Measurements from ENCODE around the gene MRTFB. TPM values are rescaled to one million over a fixed set of nuclear protein-coding genes. Genes with fewer than 3 reads are reported as not detected.

The MRTFB gene
- total RNA-seq, 1 donor from 2014 or later, result 12.9 TPM

DNA sequence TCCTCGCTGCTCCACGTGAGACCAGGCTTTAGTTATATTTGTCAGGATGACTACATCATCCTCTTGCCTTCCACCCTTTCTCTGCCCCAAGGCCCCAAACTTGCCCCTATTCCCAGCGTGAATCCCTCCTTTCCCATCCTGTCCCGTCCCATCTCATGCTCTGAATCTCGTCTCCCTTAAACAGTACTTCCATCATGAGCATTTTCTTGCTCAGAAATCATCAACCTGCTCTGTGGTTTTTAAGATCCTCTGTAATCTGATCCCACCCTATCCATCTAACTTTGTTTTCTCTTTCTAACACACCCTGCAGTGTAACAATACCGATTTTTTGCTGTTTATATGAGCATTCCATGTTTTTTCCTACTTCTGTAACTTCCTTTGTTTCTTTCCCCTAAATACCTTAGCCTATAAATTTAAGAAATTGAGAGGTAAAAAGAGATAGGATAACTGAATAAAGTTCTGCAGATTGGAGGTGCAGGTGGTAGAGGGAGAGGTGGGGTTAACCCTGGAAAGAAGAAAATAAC, 39.7 kb downstream of the MRTFB start:
- DNase-seq (ENCODE audit: low read depth), result no peak
- no peak overlapping the region for H3K4me3 ChIP-seq (ENCODE audit: low read depth, low read length)
- TF ChIP-seq, protein P1, sequence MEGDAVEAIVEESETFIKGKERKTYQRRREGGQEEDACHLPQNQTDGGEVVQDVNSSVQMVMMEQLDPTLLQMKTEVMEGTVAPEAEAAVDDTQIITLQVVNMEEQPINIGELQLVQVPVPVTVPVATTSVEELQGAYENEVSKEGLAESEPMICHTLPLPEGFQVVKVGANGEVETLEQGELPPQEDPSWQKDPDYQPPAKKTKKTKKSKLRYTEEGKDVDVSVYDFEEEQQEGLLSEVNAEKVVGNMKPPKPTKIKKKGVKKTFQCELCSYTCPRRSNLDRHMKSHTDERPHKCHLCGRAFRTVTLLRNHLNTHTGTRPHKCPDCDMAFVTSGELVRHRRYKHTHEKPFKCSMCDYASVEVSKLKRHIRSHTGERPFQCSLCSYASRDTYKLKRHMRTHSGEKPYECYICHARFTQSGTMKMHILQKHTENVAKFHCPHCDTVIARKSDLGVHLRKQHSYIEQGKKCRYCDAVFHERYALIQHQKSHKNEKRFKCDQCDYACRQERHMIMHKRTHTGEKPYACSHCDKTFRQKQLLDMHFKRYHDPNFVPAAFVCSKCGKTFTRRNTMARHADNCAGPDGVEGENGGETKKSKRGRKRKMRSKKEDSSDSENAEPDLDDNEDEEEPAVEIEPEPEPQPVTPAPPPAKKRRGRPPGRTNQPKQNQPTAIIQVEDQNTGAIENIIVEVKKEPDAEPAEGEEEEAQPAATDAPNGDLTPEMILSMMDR (conservative IDR thresholded peaks at IDR 0.05; ENCODE audit: low read depth, low read length), result no peak

DNA sequence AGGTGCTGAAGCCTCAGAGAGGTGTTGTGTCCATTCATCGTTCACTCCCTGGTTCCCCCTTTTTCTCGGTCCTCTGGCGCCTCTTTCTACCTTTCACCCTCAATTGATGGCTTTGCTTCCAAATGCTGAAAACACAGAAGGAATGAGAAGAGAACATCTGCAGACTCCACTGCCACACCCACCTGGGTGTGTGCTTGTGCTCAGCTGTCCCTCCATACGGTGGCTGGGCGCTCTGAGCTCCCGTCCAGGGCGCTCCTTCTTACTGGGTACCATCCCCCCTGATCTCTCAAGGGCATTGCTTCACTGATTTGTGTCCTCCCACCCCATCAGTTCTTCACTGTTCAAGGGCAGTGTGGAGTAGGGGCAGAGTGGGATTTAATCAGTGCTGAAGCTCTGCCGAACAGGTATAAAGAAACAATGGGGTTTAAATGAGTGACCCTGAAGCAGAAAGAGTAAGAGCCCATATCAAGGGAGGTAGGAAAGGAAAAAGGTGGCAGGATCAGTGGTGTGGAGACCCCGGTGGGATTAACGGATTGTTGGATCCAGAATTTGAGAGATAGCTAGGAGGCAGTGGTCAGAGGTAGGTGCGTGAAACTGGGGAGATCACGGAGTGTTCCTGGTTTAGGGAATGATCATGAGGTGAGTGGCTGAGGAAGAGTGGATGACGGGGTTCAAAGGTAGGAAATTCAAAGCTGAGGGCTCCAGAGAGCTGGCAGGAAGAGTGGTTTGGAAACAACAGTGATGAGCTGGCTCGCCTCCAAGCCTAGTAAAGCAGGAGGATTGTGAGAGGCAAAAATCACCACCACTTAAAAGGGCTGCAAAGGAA, 40.8 kb downstream of the MRTFB start:
- TF ChIP-seq, protein P1 (conservative IDR thresholded peaks at IDR 0.05; ENCODE audit: low read depth, low read length), result no peak
- no peak overlapping the region for H3K4me3 ChIP-seq (ENCODE audit: low read depth, low read length)
- no peak for DNase-seq (ENCODE audit: low read depth)

DNA sequence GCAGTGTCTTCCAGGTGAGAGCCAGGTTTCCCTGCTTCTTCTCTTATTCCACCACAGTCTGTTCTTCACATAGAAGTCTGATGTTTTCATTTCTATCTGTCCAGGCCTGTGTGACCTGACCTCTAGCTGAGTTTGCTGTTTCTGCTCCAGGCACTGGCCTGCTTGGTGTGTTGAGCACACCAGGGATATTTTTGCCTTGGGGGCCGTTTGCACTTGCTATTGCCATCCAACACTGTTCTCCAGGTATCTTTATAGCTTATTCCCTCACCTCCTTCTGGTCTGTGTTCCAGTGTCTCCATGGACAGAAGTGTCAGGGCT, 41.4 kb downstream of the MRTFB start:
- no peak for DNase-seq (ENCODE audit: low read depth)
- TF ChIP-seq, protein P1 (conservative IDR thresholded peaks at IDR 0.05; ENCODE audit: low read depth, low read length), result no peak
- no peak overlapping the region for H3K4me3 ChIP-seq (ENCODE audit: low read depth, low read length)

DNA sequence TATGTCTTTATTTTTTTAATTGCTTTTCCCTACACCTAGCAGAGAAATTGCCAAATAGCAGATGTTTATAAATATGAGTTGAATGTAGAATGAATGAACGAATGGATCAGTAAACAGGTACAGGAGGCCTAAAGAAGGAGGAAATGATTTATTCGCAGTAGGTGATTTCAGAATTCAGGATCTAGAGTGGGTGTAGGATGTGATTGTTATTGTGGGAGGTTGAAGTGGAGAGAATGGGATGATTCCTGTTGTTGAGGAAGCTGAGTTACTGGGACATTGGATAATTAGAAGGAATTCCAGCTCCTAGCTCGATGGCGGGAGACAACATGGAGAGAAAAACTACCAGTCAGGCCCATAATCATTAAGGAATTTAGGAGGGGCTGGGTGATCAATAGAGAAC, 42.2 kb downstream of the MRTFB start:
- DNase-seq (ENCODE audit: low read depth), result no peak
- TF ChIP-seq, protein P1 (conservative IDR thresholded peaks at IDR 0.05; ENCODE audit: low read depth, low read length), result no peak

DNA sequence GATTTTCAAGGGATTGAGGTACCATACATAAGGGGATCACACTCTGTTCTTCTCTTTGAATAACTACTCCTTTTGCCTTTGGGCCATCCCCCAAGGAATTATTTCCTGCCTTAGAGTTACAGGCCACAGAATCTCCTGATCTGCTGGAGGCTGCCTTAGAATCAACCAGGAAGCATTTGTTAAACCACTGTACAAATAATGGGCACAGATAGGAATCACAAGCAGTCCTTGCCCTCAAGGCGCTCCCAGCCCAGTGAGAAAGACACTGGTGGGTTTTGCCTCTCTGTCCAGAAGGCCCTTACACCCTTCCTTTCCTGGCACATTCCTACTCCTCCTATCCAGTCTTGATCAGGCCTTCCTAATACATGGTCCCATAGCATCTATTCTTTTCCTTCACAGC, 45.9 kb downstream of the MRTFB start:
- H3K4me3 ChIP-seq (ENCODE audit: low read depth, low read length), result no peak overlapping the region
- TF ChIP-seq, protein P1 (conservative IDR thresholded peaks at IDR 0.05; ENCODE audit: low read depth, low read length), result no peak
- DNase-seq (ENCODE audit: low read depth), result no peak

More for the DNA sequence above, 42.2 kb downstream of the MRTFB start:
- no peak overlapping the region for H3K4me3 ChIP-seq (ENCODE audit: low read depth, low read length)

DNA sequence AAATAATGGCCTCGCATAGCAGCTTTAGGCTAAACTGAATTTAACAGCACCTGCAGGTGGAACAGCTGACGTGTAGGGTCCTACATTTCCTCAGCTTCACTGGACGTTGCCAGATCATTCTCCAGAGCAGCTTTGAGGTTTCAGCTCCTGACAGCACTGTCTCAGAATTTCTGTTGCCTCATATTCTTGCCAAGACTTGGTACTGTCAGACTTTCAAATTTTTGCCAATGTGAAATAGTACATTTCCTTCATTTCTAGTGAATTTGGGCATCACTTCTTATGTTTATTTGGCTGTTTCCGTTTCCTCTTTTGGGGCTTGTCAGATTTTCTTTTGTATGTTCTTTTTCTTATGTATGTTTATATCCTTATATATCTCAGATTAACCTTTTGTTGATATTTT, 48.7 kb downstream of the MRTFB start:
- TF ChIP-seq, protein P1 (conservative IDR thresholded peaks at IDR 0.05; ENCODE audit: low read depth, low read length), result no peak
- no peak for DNase-seq (ENCODE audit: low read depth)
- H3K4me3 ChIP-seq (ENCODE audit: low read depth, low read length), result no peak overlapping the region

DNA sequence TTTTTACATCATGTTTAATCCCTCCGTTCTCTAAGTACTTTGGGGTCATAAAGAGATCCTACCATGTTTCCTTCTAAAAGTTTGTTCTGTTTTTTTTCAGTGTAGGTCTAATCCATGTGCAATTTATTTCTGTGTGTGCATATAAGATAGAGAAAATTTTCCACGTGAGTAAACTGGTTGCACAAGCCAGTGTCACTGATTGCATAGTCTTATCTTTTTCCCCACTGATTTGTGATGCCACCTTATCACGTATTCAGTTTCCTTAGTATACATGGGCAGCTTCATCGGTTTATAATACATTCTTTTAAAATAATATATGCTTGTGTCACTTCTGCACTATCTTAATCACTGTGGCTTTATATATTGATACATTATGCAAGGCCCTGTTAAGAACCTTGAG, 49.2 kb downstream of the MRTFB start:
- DNase-seq (ENCODE audit: low read depth), result no peak
- no peak overlapping the region for H3K4me3 ChIP-seq (ENCODE audit: low read depth, low read length)
- TF ChIP-seq, protein P1 (conservative IDR thresholded peaks at IDR 0.05; ENCODE audit: low read depth, low read length), result no peak

Data from epithelial cell of proximal tubule (primary cell).